ENCODE data around the gene PSG7.
"Not testable (repeated sequence)": the region's sequence is repeated elsewhere in the genome, so short reads cannot be mapped to it uniquely, and the experiment has no call there.

Gene PSG7

DNA sequence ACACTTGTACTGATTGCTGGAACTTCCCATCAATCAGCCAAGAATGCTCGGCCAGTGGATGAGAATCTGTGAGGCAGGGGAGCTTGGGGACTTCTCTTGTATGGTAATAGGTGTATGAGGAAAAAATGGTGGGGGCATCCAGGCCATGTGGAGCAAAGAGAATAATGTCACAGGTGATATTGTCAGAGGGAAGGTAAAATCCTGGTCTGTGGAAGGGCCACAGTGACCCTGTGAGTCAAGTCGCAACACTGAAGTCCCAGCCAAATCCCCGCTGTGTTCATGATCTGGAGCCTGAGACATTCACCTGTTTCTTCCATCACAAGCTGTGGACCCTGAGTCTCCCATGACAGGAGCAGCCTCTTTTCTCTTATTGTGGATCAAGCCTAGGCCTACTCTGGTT lies 8.1 kb downstream of the PSG7 start:
- in situ Hi-C loops (cut with HindIII; ENCODE audit: low pct_unique_long_range_greater_than_20kb, low sequenced_read_pairs) = no loop called here
- no peak for DNase-seq (ENCODE audit: low read depth in 1 of 2, low spot score in 1 of 2)
- no peak for TF ChIP-seq JUND (IDR thresholded peaks at IDR 0.05; ENCODE audit: low read depth)

DNA sequence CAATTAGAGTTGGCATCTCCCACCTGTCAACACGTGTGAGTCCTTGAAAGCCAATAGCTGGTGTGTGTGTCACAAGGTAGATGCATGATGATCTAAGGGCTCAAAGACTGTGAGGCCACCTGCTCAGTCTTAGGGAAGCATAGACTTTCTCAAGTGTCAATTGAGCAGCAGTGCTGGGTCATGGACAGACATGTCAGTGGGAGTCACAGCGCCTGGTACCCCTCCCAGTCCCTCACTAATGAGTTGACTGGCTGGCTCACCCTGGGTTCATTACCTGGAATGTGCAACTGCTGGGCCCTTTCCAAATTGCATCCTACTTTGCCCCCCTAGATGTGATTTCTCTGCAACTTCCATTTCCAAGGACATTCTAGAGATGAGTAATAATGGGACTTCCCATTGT lies 10.2 kb downstream of the PSG7 start:
- DNase-seq (ENCODE audit: low read depth in 1 of 2, low spot score in 1 of 2) = no peak
- no peak for TF ChIP-seq JUND (IDR thresholded peaks at IDR 0.05; ENCODE audit: low read depth)
- in situ Hi-C loops (cut with HindIII; ENCODE audit: low pct_unique_long_range_greater_than_20kb, low sequenced_read_pairs) = no loop called here

- DNase-seq (ENCODE audit: low read depth in 1 of 2, low spot score in 1 of 2) = peak; percentile 3 to 67
- in situ Hi-C loops (cut with HindIII; ENCODE audit: low pct_unique_long_range_greater_than_20kb, low sequenced_read_pairs) = not testable (repeated sequence)
Measured at GRCh38 chr19:42923106-42923505, 13.9 kb downstream of the PSG7 start.

- in situ Hi-C loops (cut with HindIII; ENCODE audit: low pct_unique_long_range_greater_than_20kb, low sequenced_read_pairs); DNase-seq (ENCODE audit: low read depth in 1 of 2, low spot score in 1 of 2): not testable (repeated sequence)
Measured at GRCh38 chr19:42920971-42921370, 16.0 kb downstream of the PSG7 start.

GRCh38 chr19:42919757-42920079 lies 17.3 kb downstream of the PSG7 start:
- in situ Hi-C loops (cut with HindIII; ENCODE audit: low pct_unique_long_range_greater_than_20kb, low sequenced_read_pairs) = no loop called here
- no peak for TF ChIP-seq JUND (IDR thresholded peaks at IDR 0.05; ENCODE audit: low read depth)
- peak in 1 of 2 experiments; percentile 13 for DNase-seq (ENCODE audit: low read depth in 1 of 2, low spot score in 1 of 2)

DNA sequence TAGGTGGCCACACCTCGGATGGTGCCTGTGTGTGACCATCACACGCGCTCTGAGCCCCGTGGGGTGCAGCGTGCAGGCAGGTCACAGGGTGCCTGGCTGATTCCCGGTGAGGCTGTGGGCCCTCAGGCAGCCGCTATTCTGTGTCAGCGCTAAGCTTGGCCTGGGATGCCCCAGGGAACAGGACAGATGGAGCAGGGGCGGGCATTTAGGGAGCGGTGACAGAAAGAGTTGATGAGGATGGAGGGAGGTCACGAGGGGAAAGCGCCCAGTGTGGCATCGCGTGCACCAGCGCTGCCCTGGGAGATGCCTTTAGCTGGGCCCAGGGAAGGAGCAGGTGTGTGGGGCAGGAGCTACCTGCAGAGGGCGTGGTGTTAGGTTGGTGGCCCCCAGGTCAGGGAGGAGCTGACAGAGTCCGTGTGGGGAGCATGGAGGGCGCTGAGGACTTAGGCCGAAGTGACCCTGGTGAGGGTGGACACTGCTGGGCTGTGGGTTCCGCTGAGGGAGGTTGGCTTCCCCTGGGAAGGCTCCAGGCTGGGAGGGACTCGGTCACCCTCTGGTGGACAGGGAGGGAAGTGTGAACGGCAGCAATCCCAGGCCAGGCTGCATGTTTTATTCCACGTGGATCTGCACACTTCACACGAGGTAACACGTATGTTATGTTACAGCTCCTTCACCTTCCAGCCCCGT lies 17.8 kb downstream of the PSG7 start:
- in situ Hi-C loops (cut with HindIII; ENCODE audit: low pct_unique_long_range_greater_than_20kb, low sequenced_read_pairs); DNase-seq (ENCODE audit: low read depth in 1 of 2, low spot score in 1 of 2): not testable (repeated sequence)

- in situ Hi-C loops (cut with HindIII; ENCODE audit: low pct_unique_long_range_greater_than_20kb, low sequenced_read_pairs); DNase-seq (ENCODE audit: low read depth in 1 of 2, low spot score in 1 of 2): not testable (repeated sequence)
Measured at GRCh38 chr19:42918377-42919069, 18.5 kb downstream of the PSG7 start.

DNA sequence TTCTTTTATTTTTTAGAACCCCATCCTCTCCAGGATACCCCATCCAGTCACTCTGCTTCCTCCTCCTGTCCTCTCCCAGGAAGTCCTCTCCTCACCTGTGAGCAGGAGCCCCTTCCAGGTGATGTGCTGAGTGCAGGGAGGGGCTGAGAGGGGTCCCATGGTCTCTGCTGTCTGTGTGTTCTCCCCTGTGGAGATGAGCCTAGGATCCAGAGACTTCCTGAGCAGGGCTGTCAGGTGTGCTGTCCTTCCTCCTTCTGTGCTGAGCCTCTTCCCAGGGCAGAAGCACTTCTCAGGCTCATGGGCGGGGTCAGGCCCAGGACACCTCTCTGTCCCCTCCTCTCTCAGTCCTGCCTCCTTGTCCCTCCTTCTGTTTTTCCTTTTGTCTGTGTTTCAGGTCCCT lies 19.4 kb downstream of the PSG7 start, which contains the start of gene PSG6:
TSS of gene PSG6 (minus strand) at position 261 of the 400 bp plus-strand sequence. CDS start at position 159, 102 bp downstream.
- DNase-seq (ENCODE audit: low read depth in 1 of 2, low spot score in 1 of 2); in situ Hi-C loops (cut with HindIII; ENCODE audit: low pct_unique_long_range_greater_than_20kb, low sequenced_read_pairs): not testable (repeated sequence)

DNA sequence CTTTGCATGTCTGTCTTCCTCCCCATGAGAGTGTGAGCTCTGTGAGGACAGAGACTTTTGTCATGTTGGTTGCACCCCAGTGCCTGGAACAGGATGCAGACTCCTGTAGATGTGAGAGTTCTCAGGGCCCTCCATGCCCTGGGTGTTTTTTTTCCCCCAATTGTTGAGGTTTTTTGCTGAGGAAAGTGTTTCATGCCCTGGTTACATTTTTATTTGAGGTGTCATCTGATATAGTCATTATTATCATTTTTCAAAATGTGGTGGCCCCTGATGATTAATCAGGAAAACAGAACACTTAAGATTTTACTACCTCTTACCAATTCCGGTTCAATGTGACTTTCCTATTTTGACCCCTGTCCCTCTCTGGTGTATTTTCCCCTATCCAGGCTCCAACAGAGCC lies 20.1 kb downstream of the PSG7 start:
- DNase-seq (ENCODE audit: low read depth in 1 of 2, low spot score in 1 of 2); in situ Hi-C loops (cut with HindIII; ENCODE audit: low pct_unique_long_range_greater_than_20kb, low sequenced_read_pairs): not testable (repeated sequence)

GRCh38 chr19:42913516-42913915 lies 23.5 kb downstream of the PSG7 start:
- DNase-seq (ENCODE audit: low read depth in 1 of 2, low spot score in 1 of 2); in situ Hi-C loops (cut with HindIII; ENCODE audit: low pct_unique_long_range_greater_than_20kb, low sequenced_read_pairs): not testable (repeated sequence)

DNA sequence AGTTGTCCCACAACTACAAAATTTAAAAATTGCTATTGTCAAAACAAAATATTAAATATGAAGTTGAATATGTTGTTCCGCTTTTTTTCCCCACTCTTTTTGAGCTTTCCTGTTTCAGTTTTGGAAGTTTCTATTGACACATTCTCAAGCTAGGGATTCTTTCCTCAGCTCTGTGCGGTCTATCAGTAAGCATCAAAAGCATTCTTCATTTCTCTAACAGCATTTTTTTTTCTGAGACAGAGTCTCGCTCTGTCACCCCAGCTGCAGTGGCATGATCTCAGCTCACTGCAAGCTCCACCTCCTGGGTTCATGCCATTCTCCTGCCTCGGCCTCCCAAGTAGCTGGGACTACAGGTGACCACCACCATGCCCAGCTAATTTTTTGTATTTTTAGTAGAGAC lies 24.1 kb downstream of the PSG7 start:
- in situ Hi-C loops (cut with HindIII; ENCODE audit: low pct_unique_long_range_greater_than_20kb, low sequenced_read_pairs) = not testable (repeated sequence)

GRCh38 chr19:42911731-42912130 lies 25.3 kb downstream of the PSG7 start:
- in situ Hi-C loops (cut with HindIII; ENCODE audit: low pct_unique_long_range_greater_than_20kb, low sequenced_read_pairs); DNase-seq (ENCODE audit: low read depth in 1 of 2, low spot score in 1 of 2): not testable (repeated sequence)

More for the DNA sequence above, 24.1 kb downstream of the PSG7 start:
- DNase-seq (ENCODE audit: low read depth in 1 of 2, low spot score in 1 of 2) = not testable (repeated sequence)

- DNase-seq (ENCODE audit: low read depth in 1 of 2, low spot score in 1 of 2); in situ Hi-C loops (cut with HindIII; ENCODE audit: low pct_unique_long_range_greater_than_20kb, low sequenced_read_pairs): not testable (repeated sequence)
Measured at GRCh38 chr19:42906162-42906561, 30.8 kb downstream of the PSG7 start.

- DNase-seq (ENCODE audit: low read depth in 1 of 2, low spot score in 1 of 2); in situ Hi-C loops (cut with HindIII; ENCODE audit: low pct_unique_long_range_greater_than_20kb, low sequenced_read_pairs): not testable (repeated sequence)
Measured at GRCh38 chr19:42900561-42900960, 36.4 kb downstream of the PSG7 start.

GRCh38 chr19:42899674-42900073 lies 37.3 kb downstream of the PSG7 start:
- in situ Hi-C loops (cut with HindIII; ENCODE audit: low pct_unique_long_range_greater_than_20kb, low sequenced_read_pairs); DNase-seq (ENCODE audit: low read depth in 1 of 2, low spot score in 1 of 2): not testable (repeated sequence)

- in situ Hi-C loops (cut with HindIII; ENCODE audit: low pct_unique_long_range_greater_than_20kb, low sequenced_read_pairs); DNase-seq (ENCODE audit: low read depth in 1 of 2, low spot score in 1 of 2): not testable (repeated sequence)
Measured at GRCh38 chr19:42899110-42899509, 37.9 kb downstream of the PSG7 start.

DNA sequence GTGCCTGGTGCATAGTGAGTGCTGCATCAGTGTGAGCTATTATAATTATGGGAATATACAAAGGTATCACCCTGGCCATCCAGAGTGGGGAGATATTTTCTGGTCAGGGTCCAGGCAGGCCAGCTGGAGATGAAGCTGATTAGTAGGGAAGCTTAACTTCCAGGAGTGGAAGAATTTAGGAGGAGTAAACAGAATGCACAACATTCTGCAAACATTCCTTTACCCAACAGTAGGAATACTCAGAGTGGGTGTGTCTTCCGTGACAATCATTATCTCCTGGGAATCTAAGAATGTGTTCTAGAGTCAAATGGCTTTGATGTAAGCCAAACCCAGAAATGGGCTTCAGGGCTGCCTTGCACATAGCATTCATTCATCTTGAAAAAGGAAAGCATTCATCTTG lies 38.4 kb downstream of the PSG7 start:
- in situ Hi-C loops (cut with HindIII; ENCODE audit: low pct_unique_long_range_greater_than_20kb, low sequenced_read_pairs); DNase-seq (ENCODE audit: low read depth in 1 of 2, low spot score in 1 of 2): not testable (repeated sequence)

- in situ Hi-C loops (cut with HindIII; ENCODE audit: low pct_unique_long_range_greater_than_20kb, low sequenced_read_pairs); DNase-seq (ENCODE audit: low read depth in 1 of 2, low spot score in 1 of 2): not testable (repeated sequence)
Measured at GRCh38 chr19:42897729-42898128, 39.3 kb downstream of the PSG7 start.

DNA sequence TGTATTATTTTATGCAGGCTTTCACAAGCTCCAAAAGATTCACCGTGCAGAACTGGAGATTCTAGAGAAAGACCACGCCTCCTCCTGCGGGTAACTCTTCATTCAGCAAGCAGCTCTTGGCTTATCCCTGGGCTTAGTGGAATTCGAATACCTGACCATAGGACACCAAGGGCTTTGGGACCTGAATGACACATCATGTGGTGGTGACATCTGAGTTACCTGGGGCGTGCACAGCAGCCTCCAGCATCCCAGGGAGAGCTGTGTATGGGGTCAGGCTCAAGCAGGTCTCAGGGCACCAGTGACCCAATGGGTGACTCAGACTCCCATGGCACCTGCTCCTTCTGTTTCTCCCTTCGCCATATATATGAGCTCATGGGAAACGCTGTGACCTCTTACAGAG lies 46.6 kb downstream of the PSG7 start:
- in situ Hi-C loops (cut with HindIII; ENCODE audit: low pct_unique_long_range_greater_than_20kb, low sequenced_read_pairs); DNase-seq (ENCODE audit: low read depth in 1 of 2, low spot score in 1 of 2): not testable (repeated sequence)

Data from T47D (cell line).